Neural progenitor cell (in vitro differentiated cells): ENCODE measurements around the gene FAM174C. TPM values are rescaled to one million over a fixed set of nuclear protein-coding genes. Genes with fewer than 3 reads are reported as not detected.

Source experiments
- DNase-seq: peaks from one replicate; pipeline ENCODE4 v3.0.0-alpha.2; 2016; ENCODE audit warnings: low spot score
- H2AFZ ChIP-seq: fragments of 200-600 bp; sonication (generic); replicated peaks from 2 replicates; pipeline ENCODE4 v1.6.1; 2016; ENCODE audit warnings: antibody characterized with exemption
- H3F3A ChIP-seq: fragments of 200-600 bp; sonication (generic); 2 replicates; pipeline ENCODE4 v1.6.1; 2016; ENCODE audit warnings: antibody characterized with exemption, low read depth
- H3K27ac ChIP-seq: fragments of 200-600 bp; sonication (generic); 2 replicates; pipeline ENCODE4 v1.5.1; 2016; ENCODE audit warnings: mild to moderate bottlenecking
- H3K27me3 ChIP-seq: fragments of 200-600 bp; sonication (generic); 2 replicates; pipeline ENCODE4 v1.6.1; 2016; ENCODE audit warnings: mild to moderate bottlenecking, moderate library complexity
- H3K36me3 ChIP-seq: fragments of 200-600 bp; sonication (generic); 2 replicates; pipeline ENCODE4 v1.5.1; 2016
- H3K4me1 ChIP-seq: fragments of 200-600 bp; sonication (generic); 2 replicates; pipeline ENCODE4 v1.6.1; 2016; ENCODE audit warnings: mixed run types
- H3K4me2 ChIP-seq: fragments of 200-600 bp; sonication (generic); 2 replicates; pipeline ENCODE4 v1.6.1; 2016
- H3K4me3 ChIP-seq: fragments of 200-600 bp; sonication (generic); 2 replicates; pipeline ENCODE4 v1.5.1; 2016
- H3K79me2 ChIP-seq: fragments of 200-600 bp; sonication (generic); 2 replicates; pipeline ENCODE4 v1.6.1; 2016; ENCODE audit warnings: low read depth
- H3K9ac ChIP-seq: fragments of 200-600 bp; sonication (generic); 2 replicates; pipeline ENCODE4 v1.6.1; 2016
- H3K9me3 ChIP-seq: fragments of 200-600 bp; sonication (generic); 2 replicates; pipeline ENCODE4 v1.5.1; 2016; ENCODE audit warnings: low read depth
- H4K20me1 ChIP-seq: fragments of 200-600 bp; sonication (generic); 2 replicates; pipeline ENCODE4 v1.6.1; 2016; ENCODE audit warnings: low read depth
- H3K27ac Mint-ChIP-seq: 3 replicates; pipeline ENCODE4 v1.8.0; 2021; ENCODE audit warnings: mixed read lengths
- H3K27me3 Mint-ChIP-seq: 2 replicates; pipeline ENCODE4 v1.8.0; 2022; ENCODE audit warnings: low read depth, mild to moderate bottlenecking, inconsistent platforms, moderate library complexity, mixed read lengths; ENCODE audit not compliant: insufficient read depth
- H3K36me3 Mint-ChIP-seq: 3 replicates; pipeline ENCODE4 v1.8.0; 2021; ENCODE audit warnings: mixed read lengths
- H3K4me1 Mint-ChIP-seq: 3 replicates; pipeline ENCODE4 v1.8.0; 2021; ENCODE audit warnings: mixed read lengths
- H3K4me3 Mint-ChIP-seq: 3 replicates; pipeline ENCODE4 v1.8.0; 2021; ENCODE audit warnings: mild to moderate bottlenecking, moderate library complexity, mixed read lengths
- H3K9me3 Mint-ChIP-seq: 3 replicates; pipeline ENCODE4 v1.8.0; 2020; ENCODE audit warnings: mixed read lengths
- EZH2 ChIP-seq: fragments of 200-600 bp; sonication (generic); IDR thresholded peaks from 2 replicates; pipeline ENCODE4 v1.6.1; 2017; ENCODE audit warnings: antibody characterized with exemption, mild to moderate bottlenecking, moderate library complexity
- EZH2phosphoT487 ChIP-seq: fragments of 200-600 bp; sonication (generic); IDR thresholded peaks from 2 replicates; pipeline ENCODE4 v1.6.1; 2017; ENCODE audit warnings: antibody characterized with exemption
- total RNA-seq: library from RNA; depleted of rRNA; stranded (reverse); fragments of >200 nt; gene quantifications from 2 replicates; pipeline ENCODE4 v1.2.3, GENCODE V29; 2015; ENCODE audit warnings: low replicate concordance
- TF ChIP-seq, protein P1 (sequence below): fragments of 200-600 bp; sonication (generic); IDR thresholded peaks from 2 replicates; pipeline ENCODE4 v1.5.1; 2017; ENCODE audit warnings: antibody characterized with exemption, mild to moderate bottlenecking

FAM174C gene
- total RNA-seq, 1 donor from 2014 or later = 4.8 TPM

GRCh38 chr19:1289686-1290025, 14.3 kb downstream of the FAM174C start:
- H3K9me3 Mint-ChIP-seq = no peaks in the 10 kb centered on the region

DNA sequence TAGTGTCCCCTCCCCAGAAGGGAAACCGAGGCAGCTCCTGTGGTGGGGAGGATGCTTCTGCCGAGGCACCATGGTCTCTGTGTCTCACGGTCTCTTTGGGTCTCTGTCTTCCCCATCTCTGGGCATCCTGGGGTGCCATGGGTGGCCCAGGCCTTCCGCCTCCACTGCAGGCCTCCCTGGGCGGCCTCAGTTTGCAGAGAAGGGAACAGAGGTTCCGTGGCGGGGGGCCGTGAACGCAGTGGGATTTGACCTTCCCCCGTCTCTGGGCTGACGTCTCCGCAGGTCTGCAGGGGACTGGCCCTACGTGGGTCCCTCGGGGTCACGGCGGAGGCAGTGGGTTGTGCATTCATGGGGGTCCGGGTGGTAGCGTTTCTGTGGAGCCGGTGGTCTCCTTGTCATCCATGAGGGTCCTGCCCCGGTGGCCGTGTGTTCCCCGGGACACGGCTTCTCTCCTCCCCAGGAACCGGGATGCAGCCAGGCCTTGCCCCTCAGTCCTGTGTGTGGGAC, 14.9 kb downstream of the FAM174C start:
- no peak overlapping the region for H3K27ac ChIP-seq
- H3K9ac ChIP-seq = no peak overlapping the region
- peaks cover 28% of the 10 kb centered on the region for H3K79me2 ChIP-seq
- H3K4me3 ChIP-seq = no peak overlapping the region
- Mint-ChIP-seq H3K9me3 (no peaks in the 10 kb centered on the region), H3K4me1 (peaks cover 3% of the 10 kb centered on the region), H3K27me3 (peaks cover 2% of the 10 kb centered on the region), H3K27ac (no peak overlapping the region), H3K36me3 (no peaks in the 10 kb centered on the region), H3K4me3 (no peak overlapping the region)
- no peaks in the 10 kb centered on the region for H3K9me3 ChIP-seq
- H2AFZ ChIP-seq = no peak overlapping the region
- H3K4me1 ChIP-seq = peaks cover 17% of the 10 kb centered on the region
- peaks cover 17% of the 10 kb centered on the region for H3K27me3 ChIP-seq
- no peak for DNase-seq
- peaks cover 18% of the 10 kb centered on the region for H3F3A ChIP-seq
- no peak overlapping the region for H3K4me2 ChIP-seq
- peaks cover 82% of the 10 kb centered on the region for H4K20me1 ChIP-seq
- H3K36me3 ChIP-seq = no peaks in the 10 kb centered on the region
- TF ChIP-seq EZH2 = no peak
- TF ChIP-seq, protein P1, sequence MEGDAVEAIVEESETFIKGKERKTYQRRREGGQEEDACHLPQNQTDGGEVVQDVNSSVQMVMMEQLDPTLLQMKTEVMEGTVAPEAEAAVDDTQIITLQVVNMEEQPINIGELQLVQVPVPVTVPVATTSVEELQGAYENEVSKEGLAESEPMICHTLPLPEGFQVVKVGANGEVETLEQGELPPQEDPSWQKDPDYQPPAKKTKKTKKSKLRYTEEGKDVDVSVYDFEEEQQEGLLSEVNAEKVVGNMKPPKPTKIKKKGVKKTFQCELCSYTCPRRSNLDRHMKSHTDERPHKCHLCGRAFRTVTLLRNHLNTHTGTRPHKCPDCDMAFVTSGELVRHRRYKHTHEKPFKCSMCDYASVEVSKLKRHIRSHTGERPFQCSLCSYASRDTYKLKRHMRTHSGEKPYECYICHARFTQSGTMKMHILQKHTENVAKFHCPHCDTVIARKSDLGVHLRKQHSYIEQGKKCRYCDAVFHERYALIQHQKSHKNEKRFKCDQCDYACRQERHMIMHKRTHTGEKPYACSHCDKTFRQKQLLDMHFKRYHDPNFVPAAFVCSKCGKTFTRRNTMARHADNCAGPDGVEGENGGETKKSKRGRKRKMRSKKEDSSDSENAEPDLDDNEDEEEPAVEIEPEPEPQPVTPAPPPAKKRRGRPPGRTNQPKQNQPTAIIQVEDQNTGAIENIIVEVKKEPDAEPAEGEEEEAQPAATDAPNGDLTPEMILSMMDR = no peak

More at GRCh38 chr19:1289686-1290025, 14.3 kb downstream of the FAM174C start:
- peaks cover 17% of the 10 kb centered on the region for H3K27me3 ChIP-seq
- H3K27me3 Mint-ChIP-seq = peaks cover 5% of the 10 kb centered on the region
- peaks cover 28% of the 10 kb centered on the region for H3K79me2 ChIP-seq
- H2AFZ ChIP-seq = no peak overlapping the region
- H3K9ac ChIP-seq = no peak overlapping the region
- H4K20me1 ChIP-seq = peaks cover 76% of the 10 kb centered on the region
- H3K36me3 Mint-ChIP-seq = no peaks in the 10 kb centered on the region
- H3K36me3 ChIP-seq = no peaks in the 10 kb centered on the region
- no peak overlapping the region for H3K27ac Mint-ChIP-seq
- H3K27ac ChIP-seq = no peak overlapping the region
- no peak overlapping the region for H3K4me3 ChIP-seq
- TF ChIP-seq EZH2phosphoT487 (no peak), EZH2 (no peak)
- TF ChIP-seq, protein P1 = no peak
- no peak overlapping the region for H3K4me3 Mint-ChIP-seq
- H3F3A ChIP-seq = peaks cover 24% of the 10 kb centered on the region
- H3K4me2 ChIP-seq = no peak overlapping the region
- H3K4me1 ChIP-seq = peaks cover 17% of the 10 kb centered on the region
- no peak for DNase-seq
- H3K4me1 Mint-ChIP-seq = peaks cover 9% of the 10 kb centered on the region
- no peaks in the 10 kb centered on the region for H3K9me3 ChIP-seq

DNA sequence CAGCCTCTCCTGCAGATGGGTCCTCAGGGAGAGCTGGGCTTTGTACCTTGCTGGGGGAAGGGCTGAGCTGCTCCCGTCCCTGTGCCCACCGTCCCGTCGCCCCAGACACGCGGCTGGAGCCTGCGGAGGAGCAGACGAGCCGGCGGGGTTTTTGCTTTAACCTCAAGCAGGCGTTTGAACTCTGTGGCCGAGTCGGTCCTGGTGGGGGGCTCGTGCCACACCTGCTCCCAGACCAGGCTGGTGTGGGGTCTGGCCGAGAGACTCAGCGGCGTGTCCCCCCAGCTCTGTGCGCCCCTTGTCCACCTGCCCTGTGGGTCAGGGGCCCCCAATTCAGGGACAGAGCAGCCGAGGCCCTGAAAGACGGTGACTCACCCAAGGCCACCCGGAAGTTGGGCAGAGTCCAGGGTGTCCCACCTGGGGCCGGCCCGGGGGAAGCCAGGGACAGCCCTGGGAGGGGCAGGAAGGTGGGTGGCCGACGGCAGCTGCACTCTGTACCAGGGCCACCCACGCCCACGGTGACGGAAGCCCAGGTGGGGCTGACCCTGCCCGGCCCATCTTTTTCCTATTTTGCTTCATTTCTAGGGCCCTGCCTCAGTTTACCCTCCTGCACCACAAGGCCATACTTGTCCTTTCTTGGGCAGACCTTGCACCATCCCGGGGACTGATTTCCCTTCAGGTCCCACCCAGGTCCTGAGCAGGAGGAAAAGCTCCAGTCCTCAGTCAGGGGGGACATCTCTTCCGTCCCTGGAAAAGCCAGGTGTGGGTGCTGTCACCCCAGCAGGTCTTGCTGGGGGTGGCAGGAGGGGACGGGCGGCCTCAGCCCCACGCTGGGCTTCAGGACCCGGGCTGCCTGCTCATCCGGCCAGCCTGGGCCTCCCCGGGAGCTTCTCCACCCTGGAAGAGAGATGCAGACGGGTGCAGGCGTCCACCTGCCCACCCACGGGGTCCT, 15.6 kb downstream of the FAM174C start:
- H3F3A ChIP-seq = peaks cover 16% of the 10 kb centered on the region
- H3K4me2 ChIP-seq = no peak overlapping the region
- DNase-seq = no peak
- no peak overlapping the region for H3K4me3 ChIP-seq
- H4K20me1 ChIP-seq = peaks cover 87% of the 10 kb centered on the region
- H3K9me3 ChIP-seq = no peaks in the 10 kb centered on the region
- Mint-ChIP-seq H3K36me3 (no peaks in the 10 kb centered on the region), H3K27me3 (peaks cover 2% of the 10 kb centered on the region), H3K4me3 (no peak overlapping the region), H3K4me1 (peaks cover 3% of the 10 kb centered on the region), H3K9me3 (no peaks in the 10 kb centered on the region), H3K27ac (no peak overlapping the region)
- no peak overlapping the region for H3K27ac ChIP-seq
- TF ChIP-seq EZH2phosphoT487 = no peak
- TF ChIP-seq, protein P1 = no peak
- no peak for TF ChIP-seq EZH2
- no peak overlapping the region for H2AFZ ChIP-seq
- H3K79me2 ChIP-seq = peaks cover 28% of the 10 kb centered on the region
- no peaks in the 10 kb centered on the region for H3K36me3 ChIP-seq
- peaks cover 18% of the 10 kb centered on the region for H3K27me3 ChIP-seq
- H3K4me1 ChIP-seq = peaks cover 17% of the 10 kb centered on the region
- H3K9ac ChIP-seq = no peak overlapping the region
